ENCODE data around the gene UBTD2. TPM values are rescaled to one million over a fixed set of nuclear protein-coding genes. Genes with fewer than 3 reads are reported as not detected.
"Not testable (repeated sequence)": the region's sequence is repeated elsewhere in the genome, so short reads cannot be mapped to it uniquely, and the experiment has no call there.

Gene UBTD2
- total and polyA plus RNA-seq, 2 experiments from 2014 or later, result 23.9 to 26.2 TPM

GRCh38 chr5:172299916-172300439 lies 16.4 kb upstream of the UBTD2 start:
- no peak overlapping the region for H3K27ac ChIP-seq
- H3K27me3 ChIP-seq, result no peaks in the 10 kb centered on the region
- H3K4me1 ChIP-seq (ENCODE audit: low read depth), result no peaks in the 10 kb centered on the region
- peak in 1 of 2 donors; percentile 68 for DNase-seq (ENCODE audit: low read depth in 1 of 2, low spot score in 1 of 2)
- no peaks in the 10 kb centered on the region for H3K9me3 ChIP-seq (ENCODE audit: low read depth)
- H3K4me3 ChIP-seq, result no peak overlapping the region
- TF ChIP-seq CTCF (IDR thresholded peaks at IDR 0.05; ENCODE audit: low read depth, low read length), result no peak
- no peaks in the 10 kb centered on the region for H3K36me3 ChIP-seq

- no peak for DNase-seq (ENCODE audit: low read depth in 1 of 2, low spot score in 1 of 2)
- no peak for TF ChIP-seq CTCF (IDR thresholded peaks at IDR 0.05; ENCODE audit: low read depth, low read length)
- Histone ChIP-seq H3K27ac (no peak overlapping the region), H3K4me1 (ENCODE audit: low read depth) (no peaks in the 10 kb centered on the region), H3K27me3 (no peaks in the 10 kb centered on the region), H3K4me3 (no peak overlapping the region), H3K36me3 (no peaks in the 10 kb centered on the region), H3K9me3 (ENCODE audit: low read depth) (no peaks in the 10 kb centered on the region)
Measured at GRCh38 chr5:172294831-172295230, 11.3 kb upstream of the UBTD2 start.

GRCh38 chr5:172293745-172294342 lies 10.3 kb upstream of the UBTD2 start:
- no peak for DNase-seq (ENCODE audit: low read depth in 1 of 2, low spot score in 1 of 2)
- H3K27ac ChIP-seq, result no peak overlapping the region

GRCh38 chr5:172293054-172293744 lies 9.6 kb upstream of the UBTD2 start:
- Histone ChIP-seq H3K27me3 (no peaks in the 10 kb centered on the region), H3K27ac (no peak overlapping the region), H3K4me1 (ENCODE audit: low read depth) (no peaks in the 10 kb centered on the region), H3K4me3 (no peak overlapping the region), H3K9me3 (ENCODE audit: low read depth) (no peaks in the 10 kb centered on the region), H3K36me3 (no peaks in the 10 kb centered on the region)
- peak; percentile 89 for TF ChIP-seq CTCF (IDR thresholded peaks at IDR 0.05; ENCODE audit: low read depth, low read length)
- peak; percentile 84 to 89 for DNase-seq (ENCODE audit: low read depth in 1 of 2, low spot score in 1 of 2)

More at GRCh38 chr5:172293745-172294342, 10.3 kb upstream of the UBTD2 start:
- no peaks in the 10 kb centered on the region for H3K27me3 ChIP-seq
- no peaks in the 10 kb centered on the region for H3K9me3 ChIP-seq (ENCODE audit: low read depth)
- no peaks in the 10 kb centered on the region for H3K4me1 ChIP-seq (ENCODE audit: low read depth)
- H3K36me3 ChIP-seq, result no peaks in the 10 kb centered on the region
- TF ChIP-seq CTCF (IDR thresholded peaks at IDR 0.05; ENCODE audit: low read depth, low read length), result no peak
- H3K4me3 ChIP-seq, result no peak overlapping the region

- H3K4me3 ChIP-seq; H3K4me1 ChIP-seq (ENCODE audit: low read depth); H3K9me3 ChIP-seq (ENCODE audit: low read depth); H3K36me3 ChIP-seq; H3K27ac ChIP-seq; H3K27me3 ChIP-seq; DNase-seq (ENCODE audit: low read depth in 1 of 2, low spot score in 1 of 2): not testable (repeated sequence)
Measured at GRCh38 chr5:172291837-172292236, 8.3 kb upstream of the UBTD2 start.

- Histone ChIP-seq H3K36me3 (no peaks in the 10 kb centered on the region), H3K4me1 (ENCODE audit: low read depth) (no peaks in the 10 kb centered on the region), H3K4me3 (no peak overlapping the region), H3K27ac (no peak overlapping the region), H3K27me3 (no peaks in the 10 kb centered on the region), H3K9me3 (ENCODE audit: low read depth) (no peaks in the 10 kb centered on the region)
- DNase-seq (ENCODE audit: low read depth in 1 of 2, low spot score in 1 of 2), result no peak
- TF ChIP-seq CTCF (IDR thresholded peaks at IDR 0.05; ENCODE audit: low read depth, low read length), result no peak
Measured at GRCh38 chr5:172288465-172288864, 4.9 kb upstream of the UBTD2 start.

- not testable (repeated sequence) for H3K4me3 ChIP-seq; DNase-seq (ENCODE audit: low read depth in 1 of 2, low spot score in 1 of 2); H3K27me3 ChIP-seq; H3K4me1 ChIP-seq (ENCODE audit: low read depth); H3K27ac ChIP-seq; H3K36me3 ChIP-seq; H3K9me3 ChIP-seq (ENCODE audit: low read depth)
Measured at GRCh38 chr5:172287140-172287539, 3.6 kb upstream of the UBTD2 start.

All from cardiac muscle cell (in vitro differentiated cells and primary cell).